Smooth muscle cell of the brain vasculature (primary cell): ENCODE measurements around the gene SCEL.
"Not testable (repeated sequence)": the region's sequence is repeated elsewhere in the genome, so short reads cannot be mapped to it uniquely, and the experiment has no call there.

Experiments
- DNase-seq: peaks from one replicate; pipeline ENCODE4 v3.0.0-alpha.2; 2012; ENCODE audit warnings: low read depth, low spot score

The SCEL gene

GRCh38 chr13:77662301-77662700, 126.8 kb downstream of the SCEL start:
- DNase-seq, result not testable (repeated sequence)

GRCh38 chr13:77662831-77663230, 127.3 kb downstream of the SCEL start:
- DNase-seq, result not testable (repeated sequence)

GRCh38 chr13:77674852-77675251, 139.3 kb downstream of the SCEL start:
- DNase-seq, result no peak

- no peak for DNase-seq
These were observed 143.3 kb downstream of the SCEL start for GRCh38 chr13:77678691-77679235.

- DNase-seq, result no peak
These were observed 152.3 kb downstream of the SCEL start for GRCh38 chr13:77687799-77688198.

- DNase-seq, result no peak
These were observed 156.4 kb downstream of the SCEL start for GRCh38 chr13:77691871-77692270.

GRCh38 chr13:77692746-77693448, 157.4 kb downstream of the SCEL start:
- no peak for DNase-seq

- DNase-seq, result no peak
These were observed 158.0 kb downstream of the SCEL start for GRCh38 chr13:77693449-77693940.
